Mesendoderm (in vitro differentiated cells): ENCODE measurements around the gene ABHD1.

ENCODE experiments used
- DNase-seq: peaks from one replicate; pipeline ENCODE4 v3.0.0; 2013
- H2AK5ac ChIP-seq: 2 replicates; pipeline ENCODE4 v1.6.1; 2013; ENCODE audit warnings: low read length, inconsistent platforms
- H2BK120ac ChIP-seq: 2 replicates; pipeline ENCODE4 v1.6.1; 2013; ENCODE audit warnings: low read depth, mild to moderate bottlenecking, low read length, moderate library complexity, mixed read lengths
- H2BK15ac ChIP-seq: replicated peaks from 2 replicates; pipeline ENCODE4 v1.6.1; 2013; ENCODE audit warnings: low read depth, mild to moderate bottlenecking, moderate library complexity
- H2BK5ac ChIP-seq: 2 replicates; pipeline ENCODE4 v1.6.1; 2013; ENCODE audit warnings: low read length, inconsistent platforms
- H3K18ac ChIP-seq: 2 replicates; pipeline ENCODE4 v1.6.1; 2013; ENCODE audit warnings: mild to moderate bottlenecking, low read length, mixed read lengths
- H3K23ac ChIP-seq: one replicate; pipeline ENCODE4 v1.6.1; 2013; ENCODE audit warnings: low read length
- H3K27ac ChIP-seq: 2 replicates; pipeline ENCODE4 v1.5.1; 2013; ENCODE audit warnings: low read depth, mild to moderate bottlenecking, inconsistent platforms, low read length, moderate library complexity
- H3K27me3 ChIP-seq: 2 replicates; pipeline ENCODE4 v1.6.1; 2013; ENCODE audit warnings: low read length, control low read depth, mild to moderate bottlenecking, inconsistent platforms; ENCODE audit not compliant: insufficient read depth, poor library complexity
- H3K36me3 ChIP-seq: 2 replicates; pipeline ENCODE4 v1.6.1; 2013; ENCODE audit warnings: low read length, inconsistent platforms; ENCODE audit not compliant: control insufficient read depth, insufficient read depth
- H3K4ac ChIP-seq: one replicate; pipeline ENCODE4 v1.6.1; 2013; ENCODE audit warnings: low read depth, mild to moderate bottlenecking, low read length, moderate library complexity
- H3K4me1 ChIP-seq: 2 replicates; pipeline ENCODE4 v1.6.1; 2013; ENCODE audit warnings: low read depth, low read length, inconsistent platforms; ENCODE audit not compliant: control insufficient read depth
- H3K4me2 ChIP-seq: 2 replicates; pipeline ENCODE4 v1.6.1; 2013; ENCODE audit warnings: low read length
- H3K4me3 ChIP-seq: 2 replicates; pipeline ENCODE4 v1.5.1; 2013; ENCODE audit warnings: mild to moderate bottlenecking, low read length
- H3K56ac ChIP-seq: one replicate; pipeline ENCODE4 v1.6.1; 2013; ENCODE audit warnings: low read length
- H3K79me1 ChIP-seq: 2 replicates; pipeline ENCODE4 v1.6.1; 2013; ENCODE audit warnings: low read length, inconsistent platforms
- H3K79me2 ChIP-seq: 2 replicates; pipeline ENCODE4 v1.6.1; 2013; ENCODE audit warnings: mild to moderate bottlenecking, low read length; ENCODE audit not compliant: control insufficient read depth, insufficient read depth
- H3K9ac ChIP-seq: 2 replicates; pipeline ENCODE4 v1.6.1; 2013; ENCODE audit warnings: low read length, inconsistent platforms
- H4K5ac ChIP-seq: one replicate; pipeline ENCODE4 v1.6.1; 2013; ENCODE audit warnings: low read length
- H4K8ac ChIP-seq: one replicate; pipeline ENCODE4 v1.6.1; 2013; ENCODE audit warnings: low read depth, mild to moderate bottlenecking, control low read depth, low read length, moderate library complexity
- WGBS: extraction: QIAGEN DNeasy Blood & Tissue Kit; methylation state at CpG from one replicate; pipeline ENCODE4 v1.1.7; 2013; ENCODE audit warnings: low lambda C conversion rate, missing lambda C conversion rate; ENCODE audit not compliant: insufficient coverage; ENCODE audit errors: extremely low coverage; 5-methylcytosine and 5-hydroxymethylcytosine counted together

ABHD1 gene

GRCh38 chr2:27091746-27092695 lies 31.6 kb upstream of the ABHD1 start:
- Histone ChIP-seq H3K56ac (no peak overlapping the region), H3K27me3 (no peaks in the 10 kb centered on the region), H2BK5ac (no peak overlapping the region), H3K36me3 (no peaks in the 10 kb centered on the region), H3K4ac (no peak overlapping the region), H3K23ac (no peak overlapping the region), H3K4me1 (no peaks in the 10 kb centered on the region), H3K79me2 (no peaks in the 10 kb centered on the region), H4K5ac (no peak overlapping the region), H2BK120ac (no peak overlapping the region), H3K4me2 (no peak overlapping the region), H2AK5ac (no peak overlapping the region), H3K79me1 (no peaks in the 10 kb centered on the region), H3K27ac (no peak overlapping the region), H4K8ac (no peak overlapping the region), H3K4me3 (no peak overlapping the region), H3K9ac (no peak overlapping the region), H3K18ac (no peak overlapping the region), H2BK15ac (no peak overlapping the region)
- no peak for DNase-seq
- WGBS = no CpG with 5 or more reads among the region's 25 CpGs

DNA sequence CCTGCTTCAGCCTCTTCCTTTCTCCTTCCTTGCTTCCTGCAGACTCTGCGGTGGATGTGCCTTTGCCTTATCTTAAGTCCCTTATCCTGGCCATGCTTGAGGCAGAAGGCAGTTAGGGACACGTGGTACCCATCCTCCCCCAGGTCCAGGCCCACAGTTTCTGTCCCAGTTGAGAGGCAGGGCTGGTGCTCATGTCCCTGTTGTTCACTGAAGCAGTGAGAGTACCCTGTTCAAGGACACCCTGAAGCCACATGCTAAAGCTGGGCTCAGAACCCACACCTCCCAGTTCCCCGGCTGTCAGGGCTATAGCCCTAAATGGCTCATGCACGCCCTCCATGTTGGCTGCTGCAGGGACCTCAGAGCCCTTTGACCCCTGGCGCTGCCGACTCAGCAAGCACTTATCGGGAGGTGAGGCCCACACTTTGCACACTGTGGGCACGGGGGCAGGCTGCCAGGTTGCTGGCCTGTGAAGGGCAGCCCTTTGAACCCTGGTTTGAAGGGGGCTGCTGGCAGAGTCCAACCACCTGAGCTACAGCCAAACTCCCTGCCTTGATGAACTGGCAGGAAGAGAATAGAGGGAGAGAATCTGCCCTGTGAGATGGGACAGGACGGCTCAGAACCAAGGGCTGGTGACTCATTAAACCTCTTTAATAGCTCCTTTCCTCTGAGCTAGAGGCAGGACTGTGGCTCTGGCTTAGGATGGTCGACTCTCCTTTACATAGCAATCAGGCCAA lies 30.8 kb upstream of the ABHD1 start:
- Histone ChIP-seq H4K8ac (no peak overlapping the region), H3K79me2 (no peaks in the 10 kb centered on the region), H3K4me1 (no peaks in the 10 kb centered on the region), H3K36me3 (no peaks in the 10 kb centered on the region), H3K56ac (no peak overlapping the region), H2AK5ac (no peak overlapping the region), H3K4me2 (no peak overlapping the region), H2BK5ac (no peak overlapping the region), H2BK120ac (no peak overlapping the region), H3K27me3 (no peaks in the 10 kb centered on the region), H3K23ac (no peak overlapping the region), H3K79me1 (no peaks in the 10 kb centered on the region), H3K4me3 (no peak overlapping the region), H3K18ac (no peak overlapping the region), H3K27ac (no peak overlapping the region), H4K5ac (no peak overlapping the region), H2BK15ac (no peak overlapping the region), H3K4ac (no peak overlapping the region), H3K9ac (no peak overlapping the region)
- no peak for DNase-seq
- WGBS = no CpG with 5 or more reads among the region's 10 CpGs

DNA sequence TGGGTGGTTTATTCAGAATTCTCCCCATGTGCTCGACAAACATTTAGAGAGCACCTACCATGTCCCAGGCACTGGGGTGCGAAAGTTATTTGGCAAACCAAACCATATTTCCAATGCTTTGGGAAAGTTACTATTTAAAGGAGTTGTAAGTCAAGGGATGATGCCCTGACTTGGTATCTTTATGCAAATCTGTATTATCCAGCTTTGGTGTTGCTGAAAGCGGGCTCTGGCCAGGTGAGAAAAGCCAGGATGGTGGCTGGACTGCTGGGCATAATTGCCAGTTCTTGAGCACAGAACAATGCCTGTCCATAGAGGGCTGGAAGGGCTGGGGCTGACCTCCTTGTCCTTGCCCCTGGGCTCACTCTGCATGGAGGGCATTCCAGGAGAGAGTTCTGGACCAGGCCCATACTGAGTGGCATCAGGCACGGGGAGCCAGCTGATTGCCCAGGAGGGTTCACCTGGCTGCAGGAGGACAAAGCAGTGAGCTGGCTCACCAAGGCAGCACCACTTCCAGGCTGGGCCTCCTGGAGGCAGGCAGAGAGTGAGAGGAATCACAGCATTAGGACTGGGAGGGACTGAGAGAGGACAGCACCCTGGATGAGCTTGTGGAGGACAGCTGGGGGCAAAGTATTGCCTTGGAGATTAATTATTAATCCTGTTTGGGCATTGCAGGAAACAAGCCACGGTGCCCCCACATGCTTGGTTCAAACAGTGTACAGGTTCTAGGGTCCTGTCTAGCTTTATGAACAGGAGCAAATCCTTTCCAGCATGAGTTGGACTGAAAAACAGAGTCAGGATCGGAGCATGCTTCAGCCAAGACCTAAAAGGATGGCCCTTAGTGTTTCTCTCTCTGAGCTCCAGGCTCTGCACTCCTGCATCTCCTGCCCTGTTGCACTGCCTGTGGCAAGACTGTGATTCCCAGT lies 29.9 kb upstream of the ABHD1 start:
- H3K9ac ChIP-seq = no peak overlapping the region
- no peak overlapping the region for H3K4me2 ChIP-seq
- no peak overlapping the region for H3K56ac ChIP-seq
- no peaks in the 10 kb centered on the region for H3K27me3 ChIP-seq
- H2BK15ac ChIP-seq = no peak overlapping the region
- no peak overlapping the region for H4K5ac ChIP-seq
- no peak overlapping the region for H3K23ac ChIP-seq
- H3K79me1 ChIP-seq = no peaks in the 10 kb centered on the region
- no peak overlapping the region for H2BK5ac ChIP-seq
- H3K18ac ChIP-seq = no peak overlapping the region
- H3K4me3 ChIP-seq = no peak overlapping the region
- H2BK120ac ChIP-seq = no peak overlapping the region
- no peak overlapping the region for H4K8ac ChIP-seq
- H3K79me2 ChIP-seq = no peaks in the 10 kb centered on the region
- DNase-seq = no peak
- no peaks in the 10 kb centered on the region for H3K4me1 ChIP-seq
- no peak overlapping the region for H2AK5ac ChIP-seq
- H3K27ac ChIP-seq = no peak overlapping the region
- no peak overlapping the region for H3K4ac ChIP-seq
- no peaks in the 10 kb centered on the region for H3K36me3 ChIP-seq
- WGBS = no CpG with 5 or more reads among the region's 6 CpGs

- Histone ChIP-seq H3K18ac (no peak overlapping the region), H3K4ac (no peak overlapping the region), H3K79me1 (no peaks in the 10 kb centered on the region), H3K36me3 (no peaks in the 10 kb centered on the region), H3K56ac (no peak overlapping the region), H2BK120ac (no peak overlapping the region), H2BK5ac (no peak overlapping the region), H4K8ac (no peak overlapping the region), H2AK5ac (no peak overlapping the region), H3K4me3 (no peak overlapping the region), H3K27ac (no peak overlapping the region), H3K79me2 (no peaks in the 10 kb centered on the region), H3K9ac (no peak overlapping the region), H3K4me1 (no peaks in the 10 kb centered on the region), H2BK15ac (no peak overlapping the region), H3K27me3 (no peaks in the 10 kb centered on the region), H3K4me2 (no peak overlapping the region), H3K23ac (no peak overlapping the region), H4K5ac (no peak overlapping the region)
- DNase-seq = no peak
- WGBS = no CpG with 5 or more reads among the region's 24 CpGs
Measured at GRCh38 chr2:27094353-27094984, 29.1 kb upstream of the ABHD1 start.

- H3K23ac ChIP-seq = no peak overlapping the region
- DNase-seq = no peak
- no peak overlapping the region for H3K18ac ChIP-seq
- no peak overlapping the region for H2AK5ac ChIP-seq
- no peak overlapping the region for H4K5ac ChIP-seq
- no peak overlapping the region for H3K56ac ChIP-seq
- WGBS = no CpG with 5 or more reads among the region's 2 CpGs
- H2BK5ac ChIP-seq = no peak overlapping the region
- no peaks in the 10 kb centered on the region for H3K27me3 ChIP-seq
- no peak overlapping the region for H3K9ac ChIP-seq
- H3K27ac ChIP-seq = no peak overlapping the region
- no peak overlapping the region for H2BK120ac ChIP-seq
- no peak overlapping the region for H2BK15ac ChIP-seq
- no peaks in the 10 kb centered on the region for H3K36me3 ChIP-seq
- H3K79me2 ChIP-seq = no peaks in the 10 kb centered on the region
- no peaks in the 10 kb centered on the region for H3K79me1 ChIP-seq
- H3K4me2 ChIP-seq = no peak overlapping the region
- no peak overlapping the region for H3K4me3 ChIP-seq
- no peak overlapping the region for H4K8ac ChIP-seq
- no peaks in the 10 kb centered on the region for H3K4me1 ChIP-seq
- H3K4ac ChIP-seq = no peak overlapping the region
Measured at GRCh38 chr2:27095427-27095744, 28.2 kb upstream of the ABHD1 start.
